Breast epithelium (tissue), 3 donors: Measurements from ENCODE around the gene CCDC83.

ENCODE experiments used
- CTCF ChIP-seq, 3 donors: fragments of 450-650 bp; IDR thresholded peaks; one replicate each; pipeline ENCODE4 v1.5.1; 2016 to 2017; ENCODE audit warnings: antibody characterized with exemption in 3 of 3, mild to moderate bottlenecking in 3 of 3, moderate library complexity in 3 of 3
- POLR2A ChIP-seq: fragments of 450-650 bp; IDR thresholded peaks from one replicate; pipeline ENCODE4 v1.6.1; 2016; ENCODE audit warnings: antibody characterized with exemption, mild to moderate bottlenecking, moderate library complexity
- POLR2AphosphoS5 ChIP-seq, 3 donors: sonication (generic); formaldehyde crosslinking; IDR thresholded peaks; one replicate each; pipeline ENCODE4 v1.6.1; 2017; ENCODE audit warnings: antibody characterized with exemption in 3 of 3

- TF ChIP-seq POLR2AphosphoS5 (IDR thresholded peaks at IDR 0.05) (no peak), POLR2A (no peak), CTCF (IDR thresholded peaks at IDR 0.05) (no peak)
These were observed 80.6 kb downstream of the CCDC83 start for GRCh38 chr11:85935751-85936150.
